Endothelial cell of umbilical vein (primary cell): Measurements from ENCODE around the gene DOCK4. TPM values are rescaled to one million over a fixed set of nuclear protein-coding genes. Genes with fewer than 3 reads are reported as not detected.

Source experiments
- BruUV-seq: library from RNA; stranded (reverse); fragments of 400-500 nt; replicated peaks from 2 replicates; lab custom pipeline; 2021; lab: Mats Ljungman, UMichigan
- CTCF ChIA-PET: fragments of 300-600, 350-600 bp; sonication (Branson Sonifier 250); formaldehyde crosslinking; loops from one replicate; lab custom pipeline; 2021; ENCODE audit warnings: antibody characterized with exemption, inconsistent platforms; lab: Charles Lee
- POLR2A ChIA-PET: fragments of 300-600, 350-600 bp; sonication (Branson Sonifier 250); formaldehyde crosslinking; loops from one replicate; lab custom pipeline; 2021; ENCODE audit warnings: antibody characterized with exemption, inconsistent platforms; lab: Charles Lee
- DNase-seq: peaks from one replicate; pipeline ENCODE4 v3.0.0-alpha.2; 2011; ENCODE audit warnings: low read depth, low spot score
- FAIRE-seq: peaks from 2 replicates; lab custom pipeline; 2011; peaks lifted over from hg19 to GRCh38; lab: Jason Lieb, UNC
- H2AFZ ChIP-seq: 2 replicates; pipeline ENCODE4 v1.6.0; 2012; ENCODE audit warnings: low read depth, low read length, control low read depth, inconsistent platforms
- H3K27ac ChIP-seq: 2 replicates; pipeline ENCODE4 v1.5.1; 2011; ENCODE audit warnings: low read depth, mild to moderate bottlenecking, control low read depth, low read length, moderate library complexity; ENCODE audit not compliant: insufficient read depth
- H3K27me3 ChIP-seq, 2 experiments: 2 replicates each; pipeline versions ENCODE4 v1.6.0 to v1.6.1; 2011; ENCODE audit warnings: low read length in 2 of 2, mixed read lengths in 1 of 2; ENCODE audit not compliant: control insufficient read depth in 2 of 2, insufficient read depth in 2 of 2
- H3K36me3 ChIP-seq, 2 experiments: 2 replicates in 1 of 2; 3 replicates in 1 of 2; pipeline ENCODE4 v1.5.1; 2011; ENCODE audit warnings: low read length in 2 of 2, mild to moderate bottlenecking in 1 of 2, moderate library complexity in 1 of 2; ENCODE audit not compliant: control insufficient read depth in 2 of 2, insufficient read depth in 2 of 2; ENCODE audit errors: extremely low read depth in 1 of 2
- H3K4me1 ChIP-seq: 3 replicates; pipeline ENCODE4 v1.5.1; 2011; ENCODE audit warnings: mild to moderate bottlenecking, low read length; ENCODE audit not compliant: control insufficient read depth, insufficient read depth; ENCODE audit errors: extremely low read depth
- H3K4me2 ChIP-seq: 2 replicates; pipeline ENCODE4 v1.6.1; 2011; ENCODE audit warnings: low read length, control low read depth, mixed read lengths; ENCODE audit not compliant: insufficient read depth
- H3K4me3 ChIP-seq, 3 experiments: fragments of 200-600 bp in 1 of 3; sonication (generic), shearing (Covaris generic) in 1 of 3; replicated peaks in 1 of 3; 2 replicates each; pipeline ENCODE4 v1.5.1; 2011 to 2016; ENCODE audit warnings: control low read depth in 3 of 3, low read length in 3 of 3, mild to moderate bottlenecking in 2 of 3, inconsistent platforms in 1 of 3, low read depth in 1 of 3, moderate library complexity in 1 of 3; ENCODE audit not compliant: insufficient read depth in 1 of 3
- H3K79me2 ChIP-seq: 2 replicates; pipeline ENCODE4 v1.6.0; 2012; ENCODE audit warnings: low read length, inconsistent platforms; ENCODE audit not compliant: control insufficient read depth, insufficient read depth
- H3K9ac ChIP-seq: replicated peaks from 2 replicates; pipeline ENCODE3; 2011; ENCODE audit warnings: low read length, control low read depth; ENCODE audit not compliant: insufficient read depth; ENCODE audit errors: extremely low read depth
- H3K9me1 ChIP-seq: replicated peaks from 3 replicates; pipeline ENCODE4 v1.6.0; 2011; ENCODE audit warnings: mild to moderate bottlenecking, low read length; ENCODE audit not compliant: control insufficient read depth, insufficient read depth; ENCODE audit errors: extremely low read depth
- H3K9me3 ChIP-seq: replicated peaks from 2 replicates; pipeline ENCODE4 v1.5.1; 2012; ENCODE audit warnings: low read length, inconsistent platforms; ENCODE audit not compliant: control insufficient read depth, insufficient read depth
- H4K20me1 ChIP-seq: replicated peaks from 2 replicates; pipeline ENCODE3; 2011; ENCODE audit warnings: mild to moderate bottlenecking, low read length; ENCODE audit not compliant: control insufficient read depth, insufficient read depth; ENCODE audit errors: extremely low read depth
- CTCF ChIP-seq, 2 donors: IDR thresholded peaks; 1 replicate in 1 of 2; 2 replicates in 1 of 2; pipeline ENCODE4 v1.5.1; 2011; ENCODE audit warnings: low read length in 2 of 2, mild to moderate bottlenecking in 2 of 2, moderate library complexity in 2 of 2, control low read depth in 1 of 2, inconsistent platforms in 1 of 2, low read depth in 1 of 2; ENCODE audit not compliant: insufficient read depth in 1 of 2; ENCODE audit errors: extremely low read depth in 1 of 2
- EZH2 ChIP-seq: IDR thresholded peaks from 2 replicates; pipeline ENCODE4 v1.6.1; 2012; ENCODE audit warnings: borderline replicate concordance, low read depth, mild to moderate bottlenecking, moderate library complexity, low read length, inconsistent platforms; ENCODE audit not compliant: severe bottlenecking
- FOS ChIP-seq: IDR thresholded peaks from 2 replicates; pipeline ENCODE4 v1.6.1; 2011; ENCODE audit warnings: mild to moderate bottlenecking, low read length, moderate library complexity, borderline replicate concordance; ENCODE audit not compliant: insufficient read depth
- GATA2 ChIP-seq: IDR thresholded peaks from 2 replicates; pipeline ENCODE4 v1.7.0; 2011; ENCODE audit warnings: low read depth, mild to moderate bottlenecking, moderate library complexity, mixed read lengths, low read length; ENCODE audit not compliant: insufficient read length, insufficient read depth
- JUN ChIP-seq: IDR thresholded peaks from 2 replicates; pipeline ENCODE4 v1.6.1; 2011; ENCODE audit warnings: borderline replicate concordance, low read depth; ENCODE audit not compliant: insufficient read length, insufficient read depth
- MAX ChIP-seq: IDR thresholded peaks from 2 replicates; pipeline ENCODE4 v1.6.1; 2011; ENCODE audit not compliant: insufficient read depth, insufficient read length
- MYC ChIP-seq: IDR thresholded peaks from one replicate; pipeline ENCODE4 v1.6.1; 2011; ENCODE audit warnings: mild to moderate bottlenecking, low read depth, low read length
- POLR2A ChIP-seq: IDR thresholded peaks from 2 replicates; pipeline ENCODE4 v1.6.1; 2012; ENCODE audit warnings: low read depth, mild to moderate bottlenecking, control low read depth, low read length
- POLR2AphosphoS5 ChIP-seq: IDR thresholded peaks from 2 replicates; pipeline ENCODE4 v1.6.1; 2012; ENCODE audit warnings: low read depth, mild to moderate bottlenecking, control low read depth, low read length, moderate library complexity; ENCODE audit not compliant: insufficient read depth
- dilution Hi-C: fragments of 300-500 bp; cut with MboI; formaldehyde crosslinking; loops from one replicate; pipeline ENCODE4 v1.15.0; 2019; ENCODE audit warnings: low sequenced_read_pairs; ENCODE audit not compliant: extremely low pct_ligation_motif_present
- intact Hi-C: fragments of 100-400 bp; cut with micrococcal nuclease; formaldehyde crosslinking; loops from one replicate; pipeline ENCODE4 v1.10.0; 2022
- polyA plus RNA-seq, 4 experiments: library from polyadenylated mRNA; depleted of rRNA in 3 of 4; stranded (reverse) in 3 of 4; unstranded in 1 of 4; fragments of >200 nt; gene quantifications; 2 replicates each; pipeline versions ENCODE4 v1.2.1 to v1.2.3, GENCODE V29; 2011 to 2012; ENCODE audit warnings: missing spikeins in 1 of 4
- total RNA-seq: library from RNA; stranded (reverse); gene quantifications from 2 replicates; pipeline ENCODE4 v1.2.3, GENCODE V29; 2021

Gene DOCK4
- total and polyA plus RNA-seq, 2 donors (not counting 3 experiments of a cell fraction or from before 2014, with no cell fraction given) = 47.4 to 164 TPM

GRCh38 chr7:111730057-111730456, 476.1 kb downstream of the DOCK4 start:
- no peaks in the 10 kb centered on the region for H3K4me1 ChIP-seq
- CTCF ChIA-PET = interaction anchor here (0.9 to 1.5 kb wide), 2 partner anchors 193 to 401 kb away, joined by 3 to 4 read pairs; no protein-coding TSS in a partner anchor
- no peaks in the 10 kb centered on the region for H3K27me3 ChIP-seq
- H4K20me1 ChIP-seq = no peaks in the 10 kb centered on the region
- H3K9ac ChIP-seq = no peak overlapping the region
- POLR2A ChIA-PET = no interaction called here
- no peak for TF ChIP-seq POLR2AphosphoS5
- no peak for TF ChIP-seq EZH2
- no peak for TF ChIP-seq MYC
- no peak for TF ChIP-seq JUN
- H3K4me2 ChIP-seq = no peak overlapping the region
- H3K9me1 ChIP-seq = no peaks in the 10 kb centered on the region
- dilution Hi-C loops = no loop called here
- no TSS peak for BruUV-seq
- FAIRE-seq (no peak), DNase-seq (no peak)
- no peak overlapping the region for H3K4me3 ChIP-seq
- no peaks in the 10 kb centered on the region for H3K9me3 ChIP-seq
- intact Hi-C loops = loop anchor here (10.0 kb wide), 1 partner anchor 1885 kb away; no protein-coding TSS in a partner anchor
- H2AFZ ChIP-seq = no peak overlapping the region
- H3K27ac ChIP-seq = no peak overlapping the region
- H3K79me2 ChIP-seq = no peaks in the 10 kb centered on the region
- peaks cover 36 to 50% of the 10 kb centered on the region in 2 experiments for H3K36me3 ChIP-seq

- ChIA-PET POLR2A (no interaction called here), CTCF (interaction anchor here (0.9 to 1.5 kb wide), 2 partner anchors 193 to 400 kb away, joined by 3 to 4 read pairs; no protein-coding TSS in a partner anchor)
- Histone ChIP-seq H3K27me3 (no peaks in the 10 kb centered on the region), H3K79me2 (no peaks in the 10 kb centered on the region), H3K9ac (no peak overlapping the region), H3K27ac (no peak overlapping the region), H3K4me2 (no peak overlapping the region), H3K4me1 (no peaks in the 10 kb centered on the region), H3K9me3 (no peaks in the 10 kb centered on the region), H3K9me1 (no peaks in the 10 kb centered on the region), H3K4me3 (no peak overlapping the region), H3K36me3 (peaks cover 31 to 45% of the 10 kb centered on the region in 2 experiments), H2AFZ (no peak overlapping the region), H4K20me1 (no peaks in the 10 kb centered on the region)
- BruUV-seq = no TSS peak
- dilution Hi-C loops = no loop called here
- FAIRE-seq (no peak), DNase-seq (no peak)
- intact Hi-C loops = no loop called here
- TF ChIP-seq POLR2A (no peak), GATA2 (no peak), EZH2 (no peak), FOS (no peak), MAX (no peak), MYC (no peak), POLR2AphosphoS5 (no peak), JUN (no peak), CTCF (IDR thresholded peaks at IDR 0.05; ENCODE audit: extremely low read depth in 1 of 2, insufficient read depth in 1 of 2, low read depth in 1 of 2, low read length in 2 of 2) (no peak)
These were observed 476.7 kb downstream of the DOCK4 start for GRCh38 chr7:111729483-111729882.
